Pancreas (tissue), 10 donors: ENCODE data around the gene RP2. TPM values are rescaled to one million over a fixed set of nuclear protein-coding genes. Genes with fewer than 3 reads are reported as not detected.
A peak's percentile ranks its signal among the peaks of the same experiment; 100 is the strongest.

Source experiments
- ATAC-seq, 4 donors: fragments of 200-7000 bp; cut with Tn5 transposase; one replicate each; pipeline versions ENCODE4 v1.8.0 to v1.9.1; 2020; ENCODE audit warnings: mild to moderate bottlenecking in 4 of 4, moderate library complexity in 4 of 4
- DNase-seq, 6 donors: peaks; one replicate each; pipeline ENCODE4 v3.0.0-alpha.2; 2020
- FAIRE-seq: peaks from 2 replicates; lab custom pipeline; 2012; peaks lifted over from hg19 to GRCh38; lab: Jason Lieb, UNC
- H3K27ac ChIP-seq, 4 donors: fragments of 200-600 bp; sonication (generic); 1 replicate in 3 of 4; 2 replicates in 1 of 4; pipeline versions ENCODE4 v1.5.0 to v1.8.0; 2020
- H3K27me3 ChIP-seq, 4 donors: fragments of 200-600 bp; one replicate each; pipeline ENCODE4 v1.8.0; 2021
- H3K36me3 ChIP-seq, 3 donors: fragments of 200-600 bp; sonication (generic) in 1 of 3; one replicate each; pipeline versions ENCODE4 v1.5.0 to v1.8.0; 2020 to 2021
- H3K4me1 ChIP-seq, 3 donors: fragments of 200-600 bp; one replicate each; pipeline ENCODE4 v1.8.0; 2021
- H3K4me3 ChIP-seq, 4 donors: fragments of 200-600 bp; sonication (generic) in 2 of 4; one replicate each; pipeline versions ENCODE4 v1.5.0 to v1.8.0; 2020 to 2021
- H3K9me3 ChIP-seq, 4 donors: fragments of 200-600 bp; one replicate each; pipeline ENCODE4 v1.8.0; 2021
- CTCF ChIP-seq, 4 donors: fragments of 200-600 bp; sonication (generic) in 3 of 4; IDR thresholded peaks; one replicate each; pipeline versions ENCODE4 v1.5.0 to v1.8.0; 2021; ENCODE audit warnings: antibody characterized with exemption in 4 of 4
- WGBS, 2 donors: extraction: QIAGEN DNeasy Blood & Tissue Kit; methylation state at CpG; one replicate each; pipeline ENCODE4 v1.1.7; 2013; 5-methylcytosine and 5-hydroxymethylcytosine counted together
- intact Hi-C, 3 donors: fragments of 100-400 bp; cut with DNase I; formaldehyde crosslinking; loops; one replicate each; pipeline versions ENCODE4 v1.11.1 to v1.14.2; 2022
- polyA plus RNA-seq, 2 donors: library from polyadenylated mRNA; stranded (reverse); fragments of 200-250 nt; gene quantifications; one replicate each; pipeline ENCODE4 v1.2.3, GENCODE V29; 2013
- total RNA-seq, 6 donors: library from RNA; stranded (reverse); fragmentation: NEBNext Ultra II Directional in 4 of 6; extraction: Animal tissue kit (Norgen Biotek cat#: 25700) in 4 of 6; gene quantifications; one replicate each; pipeline versions ENCODE4 v1.2.1 to v1.2.4, GENCODE V29; 2021 to 2023
- donor health status: healthy with polysubstance abuse.
- donor health status: DM: no; HTN: no; CAD: no; lungs with moderate emphysema.
- donor health status: DM: no; HTN: no; CAD: no.
- donor health status: control.
- donor health status: control.
- donor health status: Bipolar disorder and iron deficiency.
- donor health status: DM: yes; HTN: yes; CAD: no.
- donor health status: DM: no; HTN: no; CAD: no.
- donor health status: DM: no; HTN: no; CAD: no.
- donor health status: DM: yes; HTN: yes; CAD: no.

The RP2 gene
- total and polyA plus RNA-seq, 8 donors, result 1.4 to 6.0 (median 2.2) TPM

GRCh38 chrX:46793386-46794143 is 43.3 kb upstream of the RP2 start:
- 71 to 81% methylated on average over 6 of the region's 6 CpGs for WGBS, 2 donors
- no peak for ATAC-seq
- intact Hi-C loops, result loop anchor here in 1 of 3 donors (10.0 kb wide), 1 partner anchor 59 kb away; no protein-coding TSS in a partner anchor
- FAIRE-seq, result no peak
- Histone ChIP-seq H3K4me1 (peaks cover 0 to 4% (median 0%) of the 10 kb centered on the region in 3 donors), H3K27ac (peak overlapping the region in 2 of 4 donors; percentile 29 to 72), H3K27me3 (peaks cover 0 to 6% (median 0%) of the 10 kb centered on the region in 4 donors), H3K9me3 (no peaks in the 10 kb centered on the region), H3K36me3 (no peaks in the 10 kb centered on the region), H3K4me3 (no peak overlapping the region)
- DNase-seq, result no peak
- TF ChIP-seq CTCF (IDR thresholded peaks at IDR 0.05), result no peak

- no peaks in the 10 kb centered on the region for H3K9me3 ChIP-seq
- H3K27ac ChIP-seq, result no peak overlapping the region
- ATAC-seq, result peak; percentile 67 to 90 (median 86)
- FAIRE-seq, result no peak
- no peaks in the 10 kb centered on the region for H3K36me3 ChIP-seq
- peaks cover 0 to 6% (median 0%) of the 10 kb centered on the region in 4 donors for H3K27me3 ChIP-seq
- H3K4me3 ChIP-seq, result no peak overlapping the region
- DNase-seq, result peak; percentile 52 to 88 (median 76)
- intact Hi-C loops, result loop anchor here in 1 of 3 donors (10.0 kb wide), 1 partner anchor 62 kb away; no protein-coding TSS in a partner anchor
- peak; percentile 60 to 75 (median 67) for TF ChIP-seq CTCF (IDR thresholded peaks at IDR 0.05)
- peaks cover 0 to 4% (median 0%) of the 10 kb centered on the region in 3 donors for H3K4me1 ChIP-seq
- WGBS, 2 donors, result 45 to 46% methylated on average over 8 of the region's 8 CpGs
Observed at GRCh38 chrX:46796574-46797191, 40.2 kb upstream of the RP2 start.

- Histone ChIP-seq H3K9me3 (no peaks in the 10 kb centered on the region), H3K36me3 (no peaks in the 10 kb centered on the region), H3K27ac (no peak overlapping the region), H3K27me3 (peaks cover 0 to 5% (median 2%) of the 10 kb centered on the region in 4 donors), H3K4me1 (no peaks in the 10 kb centered on the region), H3K4me3 (no peak overlapping the region)
- intact Hi-C loops, result no loop called here
- 43 to 46% methylated on average over 3 of the region's 3 CpGs for WGBS, 2 donors
- FAIRE-seq (no peak), ATAC-seq (no peak), DNase-seq (no peak)
- TF ChIP-seq CTCF (IDR thresholded peaks at IDR 0.05), result no peak
Observed at GRCh38 chrX:46803140-46803539, 33.7 kb upstream of the RP2 start.

GRCh38 chrX:46805270-46805669 is 31.6 kb upstream of the RP2 start:
- TF ChIP-seq CTCF (IDR thresholded peaks at IDR 0.05), result no peak
- H3K27me3 ChIP-seq, result peaks cover 0 to 4% (median 0%) of the 10 kb centered on the region in 4 donors
- no peak overlapping the region for H3K27ac ChIP-seq
- DNase-seq (no peak), FAIRE-seq (no peak), ATAC-seq (no peak)
- intact Hi-C loops, result no loop called here
- no peak overlapping the region for H3K4me3 ChIP-seq
- 52 to 68% methylated on average over 2 of the region's 2 CpGs for WGBS, 2 donors
- H3K9me3 ChIP-seq, result no peaks in the 10 kb centered on the region
- no peaks in the 10 kb centered on the region for H3K36me3 ChIP-seq
- H3K4me1 ChIP-seq, result no peaks in the 10 kb centered on the region
